Endothelial cell of umbilical vein (primary cell): ENCODE data around the gene INS. TPM values are rescaled to one million over a fixed set of nuclear protein-coding genes. Genes with fewer than 3 reads are reported as not detected.

Experiments
- BruUV-seq: library from RNA; stranded (reverse); fragments of 400-500 nt; replicated peaks from 2 replicates; lab custom pipeline; 2021; lab: Mats Ljungman, UMichigan
- CTCF ChIA-PET: fragments of 300-600, 350-600 bp; sonication (Branson Sonifier 250); formaldehyde crosslinking; loops from one replicate; lab custom pipeline; 2021; ENCODE audit warnings: antibody characterized with exemption, inconsistent platforms; lab: Charles Lee
- POLR2A ChIA-PET: fragments of 300-600, 350-600 bp; sonication (Branson Sonifier 250); formaldehyde crosslinking; loops from one replicate; lab custom pipeline; 2021; ENCODE audit warnings: antibody characterized with exemption, inconsistent platforms; lab: Charles Lee
- DNase-seq: peaks from one replicate; pipeline ENCODE4 v3.0.0-alpha.2; 2011; ENCODE audit warnings: low read depth, low spot score
- FAIRE-seq: peaks from 2 replicates; lab custom pipeline; 2011; peaks lifted over from hg19 to GRCh38; lab: Jason Lieb, UNC
- H2AFZ ChIP-seq: 2 replicates; pipeline ENCODE4 v1.6.0; 2012; ENCODE audit warnings: low read depth, low read length, control low read depth, inconsistent platforms
- H3K27ac ChIP-seq: 2 replicates; pipeline ENCODE4 v1.5.1; 2011; ENCODE audit warnings: low read depth, mild to moderate bottlenecking, control low read depth, low read length, moderate library complexity; ENCODE audit not compliant: insufficient read depth
- H3K27me3 ChIP-seq, 2 experiments: 2 replicates each; pipeline versions ENCODE4 v1.6.0 to v1.6.1; 2011; ENCODE audit warnings: low read length in 2 of 2, mixed read lengths in 1 of 2; ENCODE audit not compliant: control insufficient read depth in 2 of 2, insufficient read depth in 2 of 2
- H3K36me3 ChIP-seq, 2 experiments: 2 replicates in 1 of 2; 3 replicates in 1 of 2; pipeline ENCODE4 v1.5.1; 2011; ENCODE audit warnings: low read length in 2 of 2, mild to moderate bottlenecking in 1 of 2, moderate library complexity in 1 of 2; ENCODE audit not compliant: control insufficient read depth in 2 of 2, insufficient read depth in 2 of 2; ENCODE audit errors: extremely low read depth in 1 of 2
- H3K4me1 ChIP-seq: 3 replicates; pipeline ENCODE4 v1.5.1; 2011; ENCODE audit warnings: mild to moderate bottlenecking, low read length; ENCODE audit not compliant: control insufficient read depth, insufficient read depth; ENCODE audit errors: extremely low read depth
- H3K4me2 ChIP-seq: 2 replicates; pipeline ENCODE4 v1.6.1; 2011; ENCODE audit warnings: low read length, control low read depth, mixed read lengths; ENCODE audit not compliant: insufficient read depth
- H3K4me3 ChIP-seq, 3 experiments: fragments of 200-600 bp in 1 of 3; sonication (generic), shearing (Covaris generic) in 1 of 3; replicated peaks in 1 of 3; 2 replicates each; pipeline ENCODE4 v1.5.1; 2011 to 2016; ENCODE audit warnings: control low read depth in 3 of 3, low read length in 3 of 3, mild to moderate bottlenecking in 2 of 3, inconsistent platforms in 1 of 3, low read depth in 1 of 3, moderate library complexity in 1 of 3; ENCODE audit not compliant: insufficient read depth in 1 of 3
- H3K79me2 ChIP-seq: 2 replicates; pipeline ENCODE4 v1.6.0; 2012; ENCODE audit warnings: low read length, inconsistent platforms; ENCODE audit not compliant: control insufficient read depth, insufficient read depth
- H3K9ac ChIP-seq: replicated peaks from 2 replicates; pipeline ENCODE3; 2011; ENCODE audit warnings: low read length, control low read depth; ENCODE audit not compliant: insufficient read depth; ENCODE audit errors: extremely low read depth
- H3K9me1 ChIP-seq: replicated peaks from 3 replicates; pipeline ENCODE4 v1.6.0; 2011; ENCODE audit warnings: mild to moderate bottlenecking, low read length; ENCODE audit not compliant: control insufficient read depth, insufficient read depth; ENCODE audit errors: extremely low read depth
- H3K9me3 ChIP-seq: replicated peaks from 2 replicates; pipeline ENCODE4 v1.5.1; 2012; ENCODE audit warnings: low read length, inconsistent platforms; ENCODE audit not compliant: control insufficient read depth, insufficient read depth
- H4K20me1 ChIP-seq: replicated peaks from 2 replicates; pipeline ENCODE3; 2011; ENCODE audit warnings: mild to moderate bottlenecking, low read length; ENCODE audit not compliant: control insufficient read depth, insufficient read depth; ENCODE audit errors: extremely low read depth
- CTCF ChIP-seq, 2 donors: IDR thresholded peaks; 1 replicate in 1 of 2; 2 replicates in 1 of 2; pipeline ENCODE4 v1.5.1; 2011; ENCODE audit warnings: low read length in 2 of 2, mild to moderate bottlenecking in 2 of 2, moderate library complexity in 2 of 2, control low read depth in 1 of 2, inconsistent platforms in 1 of 2, low read depth in 1 of 2; ENCODE audit not compliant: insufficient read depth in 1 of 2; ENCODE audit errors: extremely low read depth in 1 of 2
- EZH2 ChIP-seq: IDR thresholded peaks from 2 replicates; pipeline ENCODE4 v1.6.1; 2012; ENCODE audit warnings: borderline replicate concordance, low read depth, mild to moderate bottlenecking, moderate library complexity, low read length, inconsistent platforms; ENCODE audit not compliant: severe bottlenecking
- FOS ChIP-seq: IDR thresholded peaks from 2 replicates; pipeline ENCODE4 v1.6.1; 2011; ENCODE audit warnings: mild to moderate bottlenecking, low read length, moderate library complexity, borderline replicate concordance; ENCODE audit not compliant: insufficient read depth
- GATA2 ChIP-seq: IDR thresholded peaks from 2 replicates; pipeline ENCODE4 v1.7.0; 2011; ENCODE audit warnings: low read depth, mild to moderate bottlenecking, moderate library complexity, mixed read lengths, low read length; ENCODE audit not compliant: insufficient read length, insufficient read depth
- JUN ChIP-seq: IDR thresholded peaks from 2 replicates; pipeline ENCODE4 v1.6.1; 2011; ENCODE audit warnings: borderline replicate concordance, low read depth; ENCODE audit not compliant: insufficient read length, insufficient read depth
- MAX ChIP-seq: IDR thresholded peaks from 2 replicates; pipeline ENCODE4 v1.6.1; 2011; ENCODE audit not compliant: insufficient read depth, insufficient read length
- MYC ChIP-seq: IDR thresholded peaks from one replicate; pipeline ENCODE4 v1.6.1; 2011; ENCODE audit warnings: mild to moderate bottlenecking, low read depth, low read length
- POLR2A ChIP-seq: IDR thresholded peaks from 2 replicates; pipeline ENCODE4 v1.6.1; 2012; ENCODE audit warnings: low read depth, mild to moderate bottlenecking, control low read depth, low read length
- POLR2AphosphoS5 ChIP-seq: IDR thresholded peaks from 2 replicates; pipeline ENCODE4 v1.6.1; 2012; ENCODE audit warnings: low read depth, mild to moderate bottlenecking, control low read depth, low read length, moderate library complexity; ENCODE audit not compliant: insufficient read depth
- dilution Hi-C: fragments of 300-500 bp; cut with MboI; formaldehyde crosslinking; loops from one replicate; pipeline ENCODE4 v1.15.0; 2019; ENCODE audit warnings: low sequenced_read_pairs; ENCODE audit not compliant: extremely low pct_ligation_motif_present
- intact Hi-C: fragments of 100-400 bp; cut with micrococcal nuclease; formaldehyde crosslinking; loops from one replicate; pipeline ENCODE4 v1.10.0; 2022
- polyA plus RNA-seq, 4 experiments: library from polyadenylated mRNA; depleted of rRNA in 3 of 4; stranded (reverse) in 3 of 4; unstranded in 1 of 4; fragments of >200 nt; gene quantifications; 2 replicates each; pipeline versions ENCODE4 v1.2.1 to v1.2.3, GENCODE V29; 2011 to 2012; ENCODE audit warnings: missing spikeins in 1 of 4
- total RNA-seq: library from RNA; stranded (reverse); gene quantifications from 2 replicates; pipeline ENCODE4 v1.2.3, GENCODE V29; 2021

The INS gene
- total and polyA plus RNA-seq, 2 donors (not counting 3 experiments of a cell fraction or from before 2014, with no cell fraction given): not detected

GRCh38 chr11:2153581-2154194 lies 7.3 kb downstream of the INS start:
- no TSS peak for BruUV-seq
- no peaks in the 10 kb centered on the region for H3K79me2 ChIP-seq
- no peaks in the 10 kb centered on the region for H3K9me1 ChIP-seq
- DNase-seq: no peak
- no peak for TF ChIP-seq CTCF (IDR thresholded peaks at IDR 0.05; ENCODE audit: extremely low read depth in 1 of 2, insufficient read depth in 1 of 2, low read depth in 1 of 2, low read length in 2 of 2)
- no peak for TF ChIP-seq POLR2A
- TF ChIP-seq JUN: no peak
- no peak for TF ChIP-seq MYC
- TF ChIP-seq EZH2: no peak
- TF ChIP-seq MAX: no peak
- TF ChIP-seq FOS: no peak
- no peak for TF ChIP-seq POLR2AphosphoS5
- no peak for TF ChIP-seq GATA2
- H3K4me1 ChIP-seq: no peaks in the 10 kb centered on the region
- no peaks in the 10 kb centered on the region for H3K36me3 ChIP-seq
- no peaks in the 10 kb centered on the region for H4K20me1 ChIP-seq
- H3K9me3 ChIP-seq: no peaks in the 10 kb centered on the region
- no peak overlapping the region for H3K4me2 ChIP-seq
- ChIA-PET POLR2A (no interaction called here), CTCF (interaction anchor here (1.0 to 12.6 kb wide), 20 partner anchors 12 to 499 kb away, joined by 3 to 868 read pairs (median 12); partner anchors contain the start of genes IGF2 and MRPL23)
- H3K9ac ChIP-seq: no peak overlapping the region
- peaks cover 3 to 5% of the 10 kb centered on the region in 2 experiments for H3K27me3 ChIP-seq
- intact Hi-C loops (no loop called here), dilution Hi-C loops (no loop called here)
- no peak overlapping the region for H3K4me3 ChIP-seq
- FAIRE-seq: no peak
- no peak overlapping the region for H2AFZ ChIP-seq
- no peak overlapping the region for H3K27ac ChIP-seq
